Fibroblast of lung (primary cell): ENCODE results near the gene MPG.

ENCODE experiments used
- EZH2 ChIP-seq: IDR thresholded peaks from 2 replicates; pipeline ENCODE4 v1.5.1; 2012; ENCODE audit warnings: low read length, control low read depth, mild to moderate bottlenecking; ENCODE audit errors: missing control alignments
- TF ChIP-seq, protein P1 (sequence below), 2 donors: IDR thresholded peaks in 1 of 2; conservative IDR thresholded peaks in 1 of 2; 1 replicate in 1 of 2; 2 replicates in 1 of 2; pipeline ENCODE4 v1.5.1; 2011 to 2012; ENCODE audit warnings: low read length in 2 of 2, control low read depth in 1 of 2, inconsistent platforms in 1 of 2, low read depth in 1 of 2, mild to moderate bottlenecking in 1 of 2

DNA sequence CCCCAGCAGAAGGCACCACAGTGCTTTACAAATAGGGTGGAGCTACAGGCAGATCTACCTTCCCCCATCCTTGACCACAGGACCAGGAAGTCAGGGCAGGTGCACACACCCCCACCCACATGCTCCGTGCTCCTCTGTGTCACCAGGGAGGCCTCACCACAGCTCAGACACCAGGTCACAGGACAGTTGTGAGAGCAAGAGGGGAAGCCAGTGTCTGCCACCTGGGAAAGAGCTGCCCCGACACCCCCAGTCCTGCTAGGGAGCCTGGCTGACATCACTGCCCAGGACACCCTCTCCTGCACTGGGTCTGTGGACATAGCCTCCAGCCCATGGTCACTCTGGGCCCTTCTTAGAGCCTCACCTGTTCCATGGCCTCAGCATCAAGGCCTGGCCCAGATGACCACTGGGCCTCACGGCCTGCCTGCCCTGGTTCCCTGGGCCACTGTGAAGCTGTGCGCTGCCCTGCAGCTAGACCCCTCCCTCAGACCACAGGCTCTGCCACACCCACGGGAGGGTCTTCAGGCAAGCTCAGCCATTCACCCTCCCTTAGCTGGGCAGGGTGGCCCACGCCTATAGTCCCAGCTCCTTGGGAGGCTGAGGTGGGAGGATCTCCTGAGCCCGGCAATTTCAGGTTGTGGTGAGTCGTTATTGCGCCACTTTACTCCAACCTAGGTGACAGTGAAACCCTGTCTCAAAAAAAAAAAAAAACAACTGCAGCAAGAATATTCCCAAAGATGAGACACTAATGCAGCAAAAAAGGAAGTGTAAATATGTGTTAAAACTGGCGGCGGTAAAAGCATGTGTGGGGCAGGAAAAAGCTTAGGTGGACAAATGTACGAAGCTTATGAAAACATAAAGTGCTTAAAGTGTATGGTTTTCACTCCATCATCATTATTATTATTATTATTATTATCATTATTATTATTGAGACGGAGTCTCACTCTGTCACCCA, 38.8 kb upstream of the MPG start:
- TF ChIP-seq, protein P1, sequence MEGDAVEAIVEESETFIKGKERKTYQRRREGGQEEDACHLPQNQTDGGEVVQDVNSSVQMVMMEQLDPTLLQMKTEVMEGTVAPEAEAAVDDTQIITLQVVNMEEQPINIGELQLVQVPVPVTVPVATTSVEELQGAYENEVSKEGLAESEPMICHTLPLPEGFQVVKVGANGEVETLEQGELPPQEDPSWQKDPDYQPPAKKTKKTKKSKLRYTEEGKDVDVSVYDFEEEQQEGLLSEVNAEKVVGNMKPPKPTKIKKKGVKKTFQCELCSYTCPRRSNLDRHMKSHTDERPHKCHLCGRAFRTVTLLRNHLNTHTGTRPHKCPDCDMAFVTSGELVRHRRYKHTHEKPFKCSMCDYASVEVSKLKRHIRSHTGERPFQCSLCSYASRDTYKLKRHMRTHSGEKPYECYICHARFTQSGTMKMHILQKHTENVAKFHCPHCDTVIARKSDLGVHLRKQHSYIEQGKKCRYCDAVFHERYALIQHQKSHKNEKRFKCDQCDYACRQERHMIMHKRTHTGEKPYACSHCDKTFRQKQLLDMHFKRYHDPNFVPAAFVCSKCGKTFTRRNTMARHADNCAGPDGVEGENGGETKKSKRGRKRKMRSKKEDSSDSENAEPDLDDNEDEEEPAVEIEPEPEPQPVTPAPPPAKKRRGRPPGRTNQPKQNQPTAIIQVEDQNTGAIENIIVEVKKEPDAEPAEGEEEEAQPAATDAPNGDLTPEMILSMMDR (conservative IDR thresholded peaks at IDR 0.05 in 1 of 2, IDR thresholded peaks at IDR 0.05 in 1 of 2; ENCODE audit: low read depth in 1 of 2, low read length in 2 of 2) = no peak
- no peak for TF ChIP-seq EZH2
